Pancreas (tissue), 10 donors: ENCODE data around the gene CD58. TPM values are rescaled to one million over a fixed set of nuclear protein-coding genes. Genes with fewer than 3 reads are reported as not detected.

Source experiments
- ATAC-seq, 4 donors: fragments of 200-7000 bp; cut with Tn5 transposase; one replicate each; pipeline versions ENCODE4 v1.8.0 to v1.9.1; 2020; ENCODE audit warnings: mild to moderate bottlenecking in 4 of 4, moderate library complexity in 4 of 4
- DNase-seq, 6 donors: peaks; one replicate each; pipeline ENCODE4 v3.0.0-alpha.2; 2020
- FAIRE-seq: peaks from 2 replicates; lab custom pipeline; 2012; peaks lifted over from hg19 to GRCh38; lab: Jason Lieb, UNC
- H3K27ac ChIP-seq, 4 donors: fragments of 200-600 bp; sonication (generic); 1 replicate in 3 of 4; 2 replicates in 1 of 4; pipeline versions ENCODE4 v1.5.0 to v1.8.0; 2020
- H3K27me3 ChIP-seq, 4 donors: fragments of 200-600 bp; one replicate each; pipeline ENCODE4 v1.8.0; 2021
- H3K36me3 ChIP-seq, 3 donors: fragments of 200-600 bp; sonication (generic) in 1 of 3; one replicate each; pipeline versions ENCODE4 v1.5.0 to v1.8.0; 2020 to 2021
- H3K4me1 ChIP-seq, 3 donors: fragments of 200-600 bp; one replicate each; pipeline ENCODE4 v1.8.0; 2021
- H3K4me3 ChIP-seq, 4 donors: fragments of 200-600 bp; sonication (generic) in 2 of 4; one replicate each; pipeline versions ENCODE4 v1.5.0 to v1.8.0; 2020 to 2021
- H3K9me3 ChIP-seq, 4 donors: fragments of 200-600 bp; one replicate each; pipeline ENCODE4 v1.8.0; 2021
- WGBS, 2 donors: extraction: QIAGEN DNeasy Blood & Tissue Kit; methylation state at CpG; one replicate each; pipeline ENCODE4 v1.1.7; 2013; 5-methylcytosine and 5-hydroxymethylcytosine counted together
- intact Hi-C, 3 donors: fragments of 100-400 bp; cut with DNase I; formaldehyde crosslinking; loops; one replicate each; pipeline versions ENCODE4 v1.11.1 to v1.14.2; 2022
- polyA plus RNA-seq, 2 donors: library from polyadenylated mRNA; stranded (reverse); fragments of 200-250 nt; gene quantifications; one replicate each; pipeline ENCODE4 v1.2.3, GENCODE V29; 2013
- total RNA-seq, 6 donors: library from RNA; stranded (reverse); fragmentation: NEBNext Ultra II Directional in 4 of 6; extraction: Animal tissue kit (Norgen Biotek cat#: 25700) in 4 of 6; gene quantifications; one replicate each; pipeline versions ENCODE4 v1.2.1 to v1.2.4, GENCODE V29; 2021 to 2023
- TF ChIP-seq, protein P1 (sequence below), 4 donors: fragments of 200-600 bp; sonication (generic) in 3 of 4; IDR thresholded peaks; one replicate each; pipeline versions ENCODE4 v1.5.0 to v1.8.0; 2021; ENCODE audit warnings: antibody characterized with exemption in 4 of 4
- donor health status: healthy with polysubstance abuse.
- donor health status: DM: no; HTN: no; CAD: no; lungs with moderate emphysema.
- donor health status: DM: no; HTN: no; CAD: no.
- donor health status: control.
- donor health status: control.
- donor health status: Bipolar disorder and iron deficiency.
- donor health status: DM: yes; HTN: yes; CAD: no.
- donor health status: DM: no; HTN: no; CAD: no.
- donor health status: DM: no; HTN: no; CAD: no.
- donor health status: DM: yes; HTN: yes; CAD: no.

The CD58 gene
- total and polyA plus RNA-seq, 8 donors: 1.7 to 9.1 (median 4.0) TPM

DNA sequence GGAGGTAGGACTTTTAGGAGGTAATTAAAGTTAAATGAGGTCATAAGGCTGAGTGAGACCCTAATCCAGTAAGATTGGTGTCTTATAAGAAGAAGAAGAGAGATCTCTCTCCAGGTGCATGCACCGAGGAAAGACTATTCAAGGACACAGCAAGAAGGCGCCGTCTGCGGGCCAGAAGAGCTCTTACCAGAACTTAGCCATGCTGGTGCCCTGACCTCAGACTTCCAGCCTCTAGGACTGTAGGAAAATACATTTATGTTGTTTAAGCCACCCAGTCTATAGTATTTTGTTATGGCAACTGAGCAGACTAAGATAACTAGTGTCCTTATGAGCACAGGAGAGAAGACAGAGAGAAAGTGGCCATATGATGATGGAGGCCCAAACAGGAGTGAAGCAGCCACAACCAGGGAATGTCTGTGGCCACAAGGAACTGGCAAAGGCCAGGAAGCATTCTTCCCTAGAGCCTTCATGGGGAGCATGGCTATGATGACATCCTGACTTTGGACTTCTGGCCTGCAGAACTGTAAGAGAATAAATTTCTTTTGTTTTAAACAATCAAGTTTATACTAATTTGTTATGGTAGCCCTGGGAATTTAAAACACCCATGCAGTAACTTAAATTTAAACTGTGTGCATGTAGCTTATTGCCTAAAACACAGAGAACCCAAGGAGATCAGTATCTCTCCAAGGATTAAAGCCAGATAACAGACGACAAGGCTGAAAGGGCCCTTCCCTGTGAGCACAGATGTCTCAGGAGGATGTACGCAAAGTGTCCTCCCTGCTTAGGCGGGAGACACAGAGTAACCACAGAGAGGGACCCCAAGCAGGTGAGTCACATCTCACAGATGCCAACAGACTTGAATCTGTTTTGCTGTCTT lies 9.9 kb upstream of the CD58 start:
- Histone ChIP-seq H3K9me3 (no peaks in the 10 kb centered on the region), H3K27ac (no peak overlapping the region)

GRCh38 chr1:116579259-116579875 lies 8.5 kb upstream of the CD58 start:
- Histone ChIP-seq H3K4me1 (peaks cover 0 to 8% (median 5%) of the 10 kb centered on the region in 3 donors), H3K27ac (no peak overlapping the region), H3K9me3 (no peaks in the 10 kb centered on the region), H3K27me3 (peaks cover 0 to 17% (median 4%) of the 10 kb centered on the region in 4 donors), H3K36me3 (no peaks in the 10 kb centered on the region), H3K4me3 (no peak overlapping the region)
- TF ChIP-seq, protein P1, sequence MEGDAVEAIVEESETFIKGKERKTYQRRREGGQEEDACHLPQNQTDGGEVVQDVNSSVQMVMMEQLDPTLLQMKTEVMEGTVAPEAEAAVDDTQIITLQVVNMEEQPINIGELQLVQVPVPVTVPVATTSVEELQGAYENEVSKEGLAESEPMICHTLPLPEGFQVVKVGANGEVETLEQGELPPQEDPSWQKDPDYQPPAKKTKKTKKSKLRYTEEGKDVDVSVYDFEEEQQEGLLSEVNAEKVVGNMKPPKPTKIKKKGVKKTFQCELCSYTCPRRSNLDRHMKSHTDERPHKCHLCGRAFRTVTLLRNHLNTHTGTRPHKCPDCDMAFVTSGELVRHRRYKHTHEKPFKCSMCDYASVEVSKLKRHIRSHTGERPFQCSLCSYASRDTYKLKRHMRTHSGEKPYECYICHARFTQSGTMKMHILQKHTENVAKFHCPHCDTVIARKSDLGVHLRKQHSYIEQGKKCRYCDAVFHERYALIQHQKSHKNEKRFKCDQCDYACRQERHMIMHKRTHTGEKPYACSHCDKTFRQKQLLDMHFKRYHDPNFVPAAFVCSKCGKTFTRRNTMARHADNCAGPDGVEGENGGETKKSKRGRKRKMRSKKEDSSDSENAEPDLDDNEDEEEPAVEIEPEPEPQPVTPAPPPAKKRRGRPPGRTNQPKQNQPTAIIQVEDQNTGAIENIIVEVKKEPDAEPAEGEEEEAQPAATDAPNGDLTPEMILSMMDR (IDR thresholded peaks at IDR 0.05): no peak
- ATAC-seq (no peak), FAIRE-seq (no peak), DNase-seq (no peak)
- WGBS, 2 donors: 75 to 79% methylated on average over 20 to 21 of the region's 21 CpGs
- intact Hi-C loops: no loop called here

More for the DNA sequence above, 9.9 kb upstream of the CD58 start:
- no peak for FAIRE-seq
- DNase-seq: no peak
- WGBS, 2 donors: 47% methylated on average over 7 of the region's 7 CpGs
- ATAC-seq: no peak
- intact Hi-C loops: no loop called here
- peaks cover 3 to 13% (median 6%) of the 10 kb centered on the region in 4 donors for H3K27me3 ChIP-seq
- peaks cover 0 to 8% (median 5%) of the 10 kb centered on the region in 3 donors for H3K4me1 ChIP-seq
- no peak overlapping the region for H3K4me3 ChIP-seq
- TF ChIP-seq, protein P1 (IDR thresholded peaks at IDR 0.05): no peak
- no peaks in the 10 kb centered on the region for H3K36me3 ChIP-seq

GRCh38 chr1:116578581-116578980 lies 7.8 kb upstream of the CD58 start:
- no peak overlapping the region for H3K27ac ChIP-seq
- peaks cover 0 to 22% (median 2%) of the 10 kb centered on the region in 4 donors for H3K27me3 ChIP-seq
- peaks cover 0 to 8% (median 5%) of the 10 kb centered on the region in 3 donors for H3K4me1 ChIP-seq
- no peak overlapping the region for H3K4me3 ChIP-seq
- no peaks in the 10 kb centered on the region for H3K36me3 ChIP-seq
- DNase-seq (no peak), ATAC-seq (no peak), FAIRE-seq (no peak)
- intact Hi-C loops: no loop called here
- TF ChIP-seq, protein P1 (IDR thresholded peaks at IDR 0.05): no peak
- 75 to 94% methylated on average over 1 of the region's 1 CpG for WGBS, 2 donors
- H3K9me3 ChIP-seq: no peaks in the 10 kb centered on the region

- H3K9me3 ChIP-seq: no peaks in the 10 kb centered on the region
- peaks cover 0 to 8% (median 5%) of the 10 kb centered on the region in 3 donors for H3K4me1 ChIP-seq
- H3K4me3 ChIP-seq: no peak overlapping the region
- intact Hi-C loops: no loop called here
- DNase-seq: no peak
- no peak for FAIRE-seq
- no peak overlapping the region for H3K27ac ChIP-seq
- TF ChIP-seq, protein P1 (IDR thresholded peaks at IDR 0.05): no peak
- ATAC-seq: no peak
- 48 to 54% methylated on average over 5 of the region's 5 CpGs for WGBS, 2 donors
- no peaks in the 10 kb centered on the region for H3K36me3 ChIP-seq
- H3K27me3 ChIP-seq: peaks cover 0 to 18% (median 4%) of the 10 kb centered on the region in 4 donors
Observed at GRCh38 chr1:116577759-116578314, 7.0 kb upstream of the CD58 start.
